ENCODE results near the gene E2F2. TPM values are rescaled to one million over a fixed set of nuclear protein-coding genes. Genes with fewer than 3 reads are reported as not detected.

E2F2 gene
- total and polyA plus RNA-seq, 2 of the 13 experiments (the other 11 are each of a cell fraction or from before 2014, with no cell fraction given) = 0.65 to 6.6 TPM

DNA sequence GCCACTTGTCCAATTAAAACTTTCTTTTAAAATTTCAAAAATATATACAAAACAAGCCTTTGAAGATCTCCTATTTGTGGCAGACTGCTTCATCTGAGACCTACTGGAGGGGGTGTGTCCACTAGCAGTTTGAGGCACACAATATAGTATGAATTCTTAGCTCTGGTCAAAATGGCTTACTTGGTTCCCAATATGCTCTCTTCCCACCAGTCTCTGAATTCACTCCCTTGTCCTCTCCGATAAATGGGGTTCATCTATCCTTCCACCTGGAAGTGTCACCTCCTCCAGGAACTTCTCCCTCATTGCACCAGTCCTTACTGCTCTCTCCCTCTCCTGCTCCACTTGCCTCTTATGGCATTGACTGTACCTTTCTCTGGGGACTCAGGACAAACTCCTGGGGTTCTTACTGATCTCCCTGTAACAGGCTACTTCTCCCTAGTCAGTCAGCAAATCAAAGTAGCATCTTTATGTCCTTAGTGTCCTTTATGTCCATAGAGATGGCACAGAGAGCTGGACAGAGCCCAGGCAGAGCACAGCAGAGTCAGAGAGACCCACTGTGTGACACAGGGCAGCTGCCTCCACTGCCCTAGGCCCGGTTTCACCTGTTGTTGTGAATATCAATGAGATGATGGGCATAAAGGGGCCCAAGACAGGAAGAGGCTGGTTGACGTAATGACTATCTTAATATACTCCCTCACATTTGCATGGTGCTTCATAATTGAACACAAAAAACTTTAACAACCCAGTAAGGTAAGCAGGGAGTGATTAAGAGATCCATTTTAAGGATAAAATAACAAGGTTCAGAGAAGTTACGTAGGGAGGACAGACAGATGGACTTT, 50.6 kb downstream of the E2F2 start:
- Histone ChIP-seq H3K36me3 (replicated peaks in 1 of 2; ENCODE audit: control insufficient read depth in 1 of 2, insufficient read depth in 2 of 2, low read length in 2 of 2) (no peaks in the 10 kb centered on the region; a peak in 1 of 5 replicates), H3K4me3 (replicated peaks in 1 of 3; ENCODE audit: insufficient read depth in 1 of 3, low read depth in 2 of 3, low read length in 3 of 3) (no peak overlapping the region), H4K20me1 (ENCODE audit: insufficient read depth, low read length) (no peaks in the 10 kb centered on the region), H3K4me2 (ENCODE audit: low read depth, low read length) (peak overlapping the region; percentile 60; the same call in 1 of the 2 replicates), H3K4me1 (ENCODE audit: insufficient read depth, low read length) (peaks cover 75% of the 10 kb centered on the region), H3K27ac (ENCODE audit: extremely low read length, insufficient read depth, low read length) (peak overlapping the region; percentile 74), H2AFZ (ENCODE audit: low read length) (no peak overlapping the region), H3K79me2 (ENCODE audit: insufficient read depth, low read length) (peaks cover 56% of the 10 kb centered on the region), H3K27me3 (ENCODE audit: control insufficient read depth in 1 of 2, insufficient read depth in 2 of 2, low read length in 2 of 2) (no peaks in the 10 kb centered on the region), H3K9ac (ENCODE audit: insufficient read depth, low read depth, low read length) (no peak overlapping the region; the same call in 1 of the 2 replicates), H3K9me3 (ENCODE audit: low read length) (no peaks in the 10 kb centered on the region)
- in situ Hi-C loops (cut with HindIII; ENCODE audit: extremely low pct_ligation_motif_present, low pct_unique_long_range_greater_than_20kb) (no loop called here), intact Hi-C loops (cut with micrococcal nuclease; ENCODE audit: unreplicated experiment) (loop anchor here (5.0 kb wide), 1 partner anchor 157 kb away; no protein-coding TSS in a partner anchor)
- FAIRE-seq (no peak), ATAC-seq (no peak), DNase-seq (ENCODE audit: low spot score) (no peak)
- no peak for TF ChIP-seq MXD4 (CRISPR knock-in tag; IDR thresholded peaks at IDR 0.05)
- no peak for TF ChIP-seq HOXA7 (CRISPR knock-in tag; IDR thresholded peaks at IDR 0.05)
- TF ChIP-seq, protein P1, sequence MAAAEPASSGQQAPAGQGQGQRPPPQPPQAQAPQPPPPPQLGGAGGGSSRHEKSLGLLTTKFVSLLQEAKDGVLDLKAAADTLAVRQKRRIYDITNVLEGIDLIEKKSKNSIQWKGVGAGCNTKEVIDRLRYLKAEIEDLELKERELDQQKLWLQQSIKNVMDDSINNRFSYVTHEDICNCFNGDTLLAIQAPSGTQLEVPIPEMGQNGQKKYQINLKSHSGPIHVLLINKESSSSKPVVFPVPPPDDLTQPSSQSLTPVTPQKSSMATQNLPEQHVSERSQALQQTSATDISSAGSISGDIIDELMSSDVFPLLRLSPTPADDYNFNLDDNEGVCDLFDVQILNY (CRISPR knock-in tag; conservative IDR thresholded peaks at IDR 0.05) = no peak
- TF ChIP-seq RARA (CRISPR knock-in tag; IDR thresholded peaks at IDR 0.05) = no peak
- TF ChIP-seq NONO (IDR thresholded peaks at IDR 0.05) = no peak
- TF ChIP-seq NONO (CRISPR knock-in tag; conservative IDR thresholded peaks at IDR 0.05) = 0 out of 2 replicates have a peak, but pooled peaks have one; percentile 23
- TF ChIP-seq, protein P2, sequence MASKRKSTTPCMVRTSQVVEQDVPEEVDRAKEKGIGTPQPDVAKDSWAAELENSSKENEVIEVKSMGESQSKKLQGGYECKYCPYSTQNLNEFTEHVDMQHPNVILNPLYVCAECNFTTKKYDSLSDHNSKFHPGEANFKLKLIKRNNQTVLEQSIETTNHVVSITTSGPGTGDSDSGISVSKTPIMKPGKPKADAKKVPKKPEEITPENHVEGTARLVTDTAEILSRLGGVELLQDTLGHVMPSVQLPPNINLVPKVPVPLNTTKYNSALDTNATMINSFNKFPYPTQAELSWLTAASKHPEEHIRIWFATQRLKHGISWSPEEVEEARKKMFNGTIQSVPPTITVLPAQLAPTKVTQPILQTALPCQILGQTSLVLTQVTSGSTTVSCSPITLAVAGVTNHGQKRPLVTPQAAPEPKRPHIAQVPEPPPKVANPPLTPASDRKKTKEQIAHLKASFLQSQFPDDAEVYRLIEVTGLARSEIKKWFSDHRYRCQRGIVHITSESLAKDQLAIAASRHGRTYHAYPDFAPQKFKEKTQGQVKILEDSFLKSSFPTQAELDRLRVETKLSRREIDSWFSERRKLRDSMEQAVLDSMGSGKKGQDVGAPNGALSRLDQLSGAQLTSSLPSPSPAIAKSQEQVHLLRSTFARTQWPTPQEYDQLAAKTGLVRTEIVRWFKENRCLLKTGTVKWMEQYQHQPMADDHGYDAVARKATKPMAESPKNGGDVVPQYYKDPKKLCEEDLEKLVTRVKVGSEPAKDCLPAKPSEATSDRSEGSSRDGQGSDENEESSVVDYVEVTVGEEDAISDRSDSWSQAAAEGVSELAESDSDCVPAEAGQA (IDR thresholded peaks at IDR 0.05; ENCODE audit: low read depth) = no peak
- TF ChIP-seq, protein P2 (CRISPR knock-in tag; IDR thresholded peaks at IDR 0.05; ENCODE audit: borderline replicate concordance) = no peak
- TF ChIP-seq, protein P3, sequence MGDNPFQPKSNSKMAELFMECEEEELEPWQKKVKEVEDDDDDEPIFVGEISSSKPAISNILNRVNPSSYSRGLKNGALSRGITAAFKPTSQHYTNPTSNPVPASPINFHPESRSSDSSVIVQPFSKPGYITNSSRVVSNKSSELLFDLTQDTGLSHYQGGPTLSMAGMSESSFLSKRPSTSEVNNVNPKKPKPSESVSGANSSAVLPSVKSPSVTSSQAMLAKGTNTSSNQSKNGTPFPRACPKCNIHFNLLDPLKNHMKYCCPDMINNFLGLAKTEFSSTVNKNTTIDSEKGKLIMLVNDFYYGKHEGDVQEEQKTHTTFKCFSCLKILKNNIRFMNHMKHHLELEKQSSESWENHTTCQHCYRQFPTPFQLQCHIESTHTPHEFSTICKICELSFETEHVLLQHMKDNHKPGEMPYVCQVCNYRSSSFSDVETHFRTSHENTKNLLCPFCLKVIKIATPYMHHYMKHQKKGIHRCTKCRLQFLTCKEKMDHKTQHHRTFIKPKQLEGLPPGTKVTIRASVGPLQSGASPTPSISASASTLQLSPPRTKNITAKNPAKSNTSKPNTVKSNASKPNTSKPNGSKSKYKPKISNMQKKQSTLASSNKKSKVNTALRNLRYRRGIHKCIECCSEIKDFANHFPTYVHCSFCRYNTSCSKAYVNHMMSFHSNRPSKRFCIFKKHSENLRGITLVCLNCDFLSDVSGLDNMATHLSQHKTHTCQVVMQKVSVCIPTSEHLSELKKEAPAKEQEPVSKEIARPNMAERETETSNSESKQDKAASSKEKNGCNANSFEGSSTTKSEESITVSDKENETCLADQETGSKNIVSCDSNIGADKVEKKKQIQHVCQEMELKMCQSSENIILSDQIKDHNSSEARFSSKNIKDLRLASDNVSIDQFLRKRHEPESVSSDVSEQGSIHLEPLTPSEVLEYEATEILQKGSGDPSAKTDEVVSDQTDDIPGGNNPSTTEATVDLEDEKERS (CRISPR knock-in tag; IDR thresholded peaks at IDR 0.05) = no peak
- ChIA-PET POLR2A (interaction anchor here (1.4 to 1.7 kb wide), 2 partner anchors 57 to 112 kb away, joined by 3 to 6 read pairs; no protein-coding TSS in a partner anchor), CTCF (ENCODE audit: low intra/inter-chr PET ratio, low total read pairs) (no interaction called here)
- BruUV-seq (replicated peaks) = no TSS peak
- WGBS (ENCODE audit: low lambda C conversion rate) = 86% methylated on average over 4 of the region's 4 CpGs

All from HepG2 (cell line).